ENCODE data around the gene CACNB2.

DNA sequence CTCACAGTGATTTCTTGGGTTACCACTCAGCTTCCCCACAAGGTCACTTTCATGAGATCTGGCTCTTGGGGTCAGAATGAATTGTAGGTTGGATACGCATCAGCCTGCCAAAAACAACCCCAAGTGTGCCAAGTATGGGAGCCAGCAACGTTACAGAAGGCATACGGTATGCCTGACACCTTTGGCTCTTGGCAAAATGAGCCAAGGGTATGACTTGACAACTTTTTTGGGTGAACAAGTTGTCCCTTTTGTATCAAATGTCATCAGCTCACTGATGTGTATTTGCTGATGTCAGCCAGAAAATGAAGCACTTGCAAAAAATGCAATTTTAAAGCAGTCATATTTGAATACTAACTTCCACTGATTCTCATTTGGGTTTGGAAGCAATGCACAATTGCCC is 168.4 kb downstream of the CACNB2 start:
- TF ChIP-seq, protein P1, sequence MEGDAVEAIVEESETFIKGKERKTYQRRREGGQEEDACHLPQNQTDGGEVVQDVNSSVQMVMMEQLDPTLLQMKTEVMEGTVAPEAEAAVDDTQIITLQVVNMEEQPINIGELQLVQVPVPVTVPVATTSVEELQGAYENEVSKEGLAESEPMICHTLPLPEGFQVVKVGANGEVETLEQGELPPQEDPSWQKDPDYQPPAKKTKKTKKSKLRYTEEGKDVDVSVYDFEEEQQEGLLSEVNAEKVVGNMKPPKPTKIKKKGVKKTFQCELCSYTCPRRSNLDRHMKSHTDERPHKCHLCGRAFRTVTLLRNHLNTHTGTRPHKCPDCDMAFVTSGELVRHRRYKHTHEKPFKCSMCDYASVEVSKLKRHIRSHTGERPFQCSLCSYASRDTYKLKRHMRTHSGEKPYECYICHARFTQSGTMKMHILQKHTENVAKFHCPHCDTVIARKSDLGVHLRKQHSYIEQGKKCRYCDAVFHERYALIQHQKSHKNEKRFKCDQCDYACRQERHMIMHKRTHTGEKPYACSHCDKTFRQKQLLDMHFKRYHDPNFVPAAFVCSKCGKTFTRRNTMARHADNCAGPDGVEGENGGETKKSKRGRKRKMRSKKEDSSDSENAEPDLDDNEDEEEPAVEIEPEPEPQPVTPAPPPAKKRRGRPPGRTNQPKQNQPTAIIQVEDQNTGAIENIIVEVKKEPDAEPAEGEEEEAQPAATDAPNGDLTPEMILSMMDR (conservative IDR thresholded peaks at IDR 0.05; ENCODE audit: low read depth, low read length) = no peak
- no peak for TF ChIP-seq EZH2 (IDR thresholded peaks at IDR 0.05; ENCODE audit: low read length, unreplicated experiment)
